GM12878 (cell line): ENCODE data around the gene FRYL. TPM values are rescaled to one million over a fixed set of nuclear protein-coding genes. Genes with fewer than 3 reads are reported as not detected.

Source experiments
- ATAC-seq: fragments of 200-7000 bp; cut with Tn5 transposase; 3 replicates; pipeline ENCODE4 v1.9.1; 2020; ENCODE audit warnings: mild to moderate bottlenecking, moderate library complexity
- Bru-seq: library from RNA; stranded (reverse); fragments of 400-500 nt; gene quantifications from one replicate; lab custom pipeline; 2021; lab: Mats Ljungman, UMichigan
- BruChase-seq, 2 experiments: library from RNA; stranded (reverse); fragments of 400-500 nt; gene quantifications; one replicate each; lab custom pipeline; 2021; lab: Mats Ljungman, UMichigan
- BruUV-seq: library from RNA; stranded (reverse); fragments of 400-500 nt; replicated peaks from 2 replicates; lab custom pipeline; 2021; lab: Mats Ljungman, UMichigan
- CTCF ChIA-PET: fragments of 300-600 bp; sonication (Branson Sonifier 250); formaldehyde crosslinking; extraction: SDS; loops from one replicate; lab custom pipeline; 2021; ENCODE audit warnings: inconsistent platforms; lab: Yijun Ruan, JAX
- POLR2A ChIA-PET: fragments of 350-600 bp; formaldehyde crosslinking; extraction: SDS; loops from one replicate; lab custom pipeline; 2021; ENCODE audit warnings: inconsistent platforms; lab: Charles Lee
- RAD21 ChIA-PET: fragments of 300-600 bp; sonication (Branson Sonifier 250); formaldehyde crosslinking; loops from one replicate; lab custom pipeline; 2023; ENCODE audit warnings: antibody characterized with exemption; ENCODE audit not compliant: unreplicated experiment; lab: Charles Lee
- SMC1A ChIA-PET: fragments of 300-600 bp; sonication (Branson Sonifier 250); formaldehyde crosslinking; loops from one replicate; lab custom pipeline; 2023; ENCODE audit not compliant: unreplicated experiment, uncharacterized antibody; lab: Charles Lee
- DNase-seq: peaks from one replicate; pipeline ENCODE4 v3.0.0-alpha.2; 2011; ENCODE audit warnings: low read depth, low spot score
- FAIRE-seq: peaks from 3 replicates; lab custom pipeline; 2011; peaks lifted over from hg19 to GRCh38; lab: Jason Lieb, UNC
- H2AFZ ChIP-seq: 2 replicates; pipeline ENCODE4 v1.6.0; 2011; ENCODE audit warnings: low read depth, low read length, control low read depth; ENCODE audit not compliant: control insufficient read depth
- H3K27ac ChIP-seq: 2 replicates; pipeline ENCODE4 v1.5.1; 2011; ENCODE audit warnings: control low read depth; ENCODE audit not compliant: control insufficient read depth, insufficient read depth
- H3K27me3 ChIP-seq, 2 experiments: replicated peaks in 1 of 2; 2 replicates each; pipeline versions ENCODE4 v1.6.0 to v1.6.1; 2011; ENCODE audit warnings: low read length in 1 of 2; ENCODE audit not compliant: control insufficient read depth in 2 of 2, insufficient read depth in 2 of 2
- H3K36me3 ChIP-seq, 2 experiments: 2 replicates each; pipeline ENCODE4 v1.5.1; 2011; ENCODE audit warnings: low read length in 1 of 2; ENCODE audit not compliant: control insufficient read depth in 2 of 2, insufficient read depth in 2 of 2
- H3K4me1 ChIP-seq: 2 replicates; pipeline ENCODE4 v1.6.1; 2011; ENCODE audit warnings: mild to moderate bottlenecking, low read length, moderate library complexity, mixed read lengths; ENCODE audit not compliant: control insufficient read depth, insufficient read depth
- H3K4me2 ChIP-seq: 2 replicates; pipeline ENCODE4 v1.6.0; 2011; ENCODE audit warnings: control low read depth; ENCODE audit not compliant: control insufficient read depth, insufficient read depth
- H3K4me3 ChIP-seq: fragments of 200-600 bp; sonication (generic); 2 replicates; pipeline ENCODE4 v1.5.1; 2016
- H3K79me2 ChIP-seq: 2 replicates; pipeline ENCODE4 v1.6.0; 2011; ENCODE audit warnings: low read length; ENCODE audit not compliant: control insufficient read depth, insufficient read depth
- H3K9ac ChIP-seq: 2 replicates; pipeline ENCODE4 v1.8.0; 2011; ENCODE audit warnings: low read length, control low read depth, mixed read lengths; ENCODE audit not compliant: control insufficient read depth, insufficient read depth
- H3K9me3 ChIP-seq: replicated peaks from 3 replicates; pipeline ENCODE4 v1.5.1; 2011; ENCODE audit warnings: mild to moderate bottlenecking, low read length; ENCODE audit not compliant: control insufficient read depth, insufficient read depth
- H4K20me1 ChIP-seq: 2 replicates; pipeline ENCODE4 v1.6.0; 2011; ENCODE audit not compliant: control insufficient read depth, insufficient read depth
- CBFB ChIP-seq: IDR thresholded peaks from 2 replicates; pipeline ENCODE4 v1.6.1; 2016; ENCODE audit warnings: antibody characterized with exemption, low read depth
- EGR1 ChIP-seq, 2 experiments: IDR thresholded peaks; 1 replicate in 1 of 2; 2 replicates in 1 of 2; pipeline ENCODE4 v1.6.1; 2011 to 2012; ENCODE audit warnings: low read depth in 2 of 2, low read length in 2 of 2, borderline replicate concordance in 1 of 2, mild to moderate bottlenecking in 1 of 2, moderate library complexity in 1 of 2
- ETV6 ChIP-seq, 2 experiments: fragments of 450-650 bp in 1 of 2; IDR thresholded peaks in 1 of 2; conservative IDR thresholded peaks in 1 of 2; 2 replicates each; pipeline ENCODE4 v1.6.1; 2014; ENCODE audit warnings: antibody characterized with exemption in 1 of 2, borderline replicate concordance in 1 of 2, low read depth in 1 of 2, mild to moderate bottlenecking in 1 of 2, moderate library complexity in 1 of 2
- FOS ChIP-seq: IDR thresholded peaks from 3 replicates; pipeline ENCODE4 v1.6.1; 2011; ENCODE audit warnings: borderline replicate concordance; ENCODE audit not compliant: insufficient read length; ENCODE audit errors: extremely low read depth
- MYC ChIP-seq: IDR thresholded peaks from 2 replicates; pipeline ENCODE4 v1.6.1; 2011; ENCODE audit warnings: mild to moderate bottlenecking, low read length, moderate library complexity, inconsistent platforms; ENCODE audit not compliant: insufficient read depth, insufficient replicate concordance, insufficient read length, severe bottlenecking
- RBBP5 ChIP-seq: fragments of 200-600 bp; sonication (generic); conservative IDR thresholded peaks from 2 replicates; pipeline ENCODE4 v1.6.1; 2016
- RUNX3 ChIP-seq: IDR thresholded peaks from 2 replicates; pipeline ENCODE4 v1.6.1; 2012; ENCODE audit warnings: low read length, inconsistent platforms
- SMAD5 ChIP-seq: IDR thresholded peaks from 2 replicates; pipeline ENCODE4 v1.6.1; 2016; ENCODE audit warnings: antibody characterized with exemption, low read depth
- STAT1 ChIP-seq: fragments of 450-650 bp; conservative IDR thresholded peaks from 2 replicates; pipeline ENCODE4 v1.6.1; 2014; ENCODE audit warnings: antibody characterized with exemption, mild to moderate bottlenecking
- SUZ12 ChIP-seq: fragments of 200-600 bp; sonication (generic); IDR thresholded peaks from one replicate; pipeline ENCODE4 v1.6.1; 2018; ENCODE audit warnings: antibody characterized with exemption, mild to moderate bottlenecking; ENCODE audit not compliant: unreplicated experiment
- TBL1XR1 ChIP-seq: IDR thresholded peaks from 2 replicates; pipeline ENCODE4 v1.6.1; 2012; ENCODE audit warnings: low read depth, low read length, improper control_type of control experiment
- WGBS: methylation state at CpG from one replicate; pipeline ENCODE4 v1.1.6; 2016; ENCODE audit warnings: low lambda C conversion rate; ENCODE audit not compliant: insufficient replicate concordance, insufficient coverage; ENCODE audit errors: missing lambda C conversion rate; 5-methylcytosine and 5-hydroxymethylcytosine counted together
- in situ Hi-C: fragments of 300-500 bp; cut with MboI; formaldehyde crosslinking; loops from 9 replicates; pipeline ENCODE4 v1.14.3; 2018; ENCODE audit warnings: mixed read lengths
- intact Hi-C: fragments of 100-400 bp; cut with micrococcal nuclease; formaldehyde crosslinking; loops from one replicate; pipeline ENCODE4 v1.14.2; 2022; ENCODE audit not compliant: unreplicated experiment
- long read RNA-seq, 2 experiments: library from polyadenylated mRNA; unstranded; transcript quantifications; one replicate each; pipeline ENCODE4 v2.0.0, GENCODE V29; 2019 to 2020
- polyA minus RNA-seq, 3 experiments: library from RNA; depleted of rRNA, polyadenylated mRNA; stranded (reverse); fragments of >200 nt; gene quantifications; 2 replicates each; pipeline ENCODE4 v1.2.3, GENCODE V29; 2011
- polyA plus RNA-seq, 11 experiments: library from polyadenylated mRNA; depleted of rRNA in 4 of 11; unstranded in 6 of 11; stranded (reverse) in 5 of 11; fragments of >200 nt; fragmentation: Nextera tagmentation in 4 of 11; fragmentation: Illumina TruSeq in 1 of 11; extraction: Ambion mirVana in 4 of 11; extraction: Trizol in 1 of 11; gene quantifications; 1 replicate in 1 of 11; 2 replicates in 10 of 11; pipeline versions ENCODE4 v1.2.1 to v1.2.3, GENCODE V29; 2011 to 2016; ENCODE audit warnings: inconsistent platforms in 2 of 11, missing spikeins in 2 of 11, low read depth in 1 of 11
- total RNA-seq, 4 experiments: library from RNA; depleted of rRNA in 3 of 4; stranded (reverse); fragments of >200 nt in 3 of 4; fragmentation: Illumina TruSeq in 1 of 4; extraction: Trizol in 1 of 4; gene quantifications; 2 replicates each; pipeline versions ENCODE4 v1.2.1 to v1.2.3, GENCODE V29; 2013 to 2021
- TF ChIP-seq, protein P1 (sequence below): IDR thresholded peaks from 2 replicates; pipeline ENCODE4 v1.6.1; 2011; ENCODE audit warnings: low read depth, low read length, improper control_type of control experiment, borderline replicate concordance
- TF ChIP-seq, protein P2 (sequence below): fragments of 450-650 bp; formaldehyde crosslinking; IDR thresholded peaks from 2 replicates; pipeline ENCODE4 v1.4.0; 2022; ENCODE audit warnings: mild to moderate bottlenecking, moderate library complexity

FRYL gene
- total RNA-seq (2013; cell fraction: nucleolus; rRNA removed): 290 and 300 TPM in 2 replicates
- total RNA-seq (2014; rRNA removed) (44.3 and 54.1 TPM in 2 replicates), total RNA-seq (2014; rRNA removed; fragmentation: Illumina TruSeq; extraction: Trizol) (50.6 and 53.6 TPM in 2 replicates), total RNA-seq (2021) (40.9 and 48.4 TPM in 2 replicates), polyA plus RNA-seq (2011; rRNA removed) (42.5 and 57.4 TPM in 2 replicates), polyA plus RNA-seq (2014; fragmentation: Illumina TruSeq; extraction: Trizol) (27.0 and 31.0 TPM in 2 replicates), polyA plus RNA-seq (2014; fragmentation: Nextera tagmentation; extraction: Ambion mirVana) (10 to 100 TPM; 10.3 to 12.6 TPM), polyA plus RNA-seq (2014; rRNA removed) (23.0 and 23.8 TPM in 2 replicates), polyA plus RNA-seq (2016; fragmentation: Nextera tagmentation; extraction: Ambion mirVana) (10 to 100 TPM; 28.4 to 29.0 TPM), polyA minus RNA-seq (2011; rRNA and poly(A)+ RNA removed) (128 and 172 TPM in 2 replicates), Bru-seq, nascent RNA (percentile 82 among the genes with signal in this experiment), BruChase-seq, experiment 1, labeled RNA remaining after a 6-hour chase (percentile 79 among the genes with signal in this experiment), BruChase-seq, experiment 2, labeled RNA remaining after a 2-hour chase (percentile 82 among the genes with signal in this experiment)
- 9.6 TPM for polyA plus RNA-seq (2011; ENCODE audit: low read depth)
- 15.4 and 21.6 TPM in 2 replicates for polyA plus RNA-seq (2011; cell fraction: cytosol; rRNA removed)
- polyA plus RNA-seq (2011; cell fraction: nucleus; rRNA removed): 51.3 and 52.6 TPM in 2 replicates
- 14.6 and 20.4 TPM in 2 replicates for polyA plus RNA-seq (2012)
- polyA minus RNA-seq (2011; cell fraction: cytosol; rRNA and poly(A)+ RNA removed): 36.4 and 41.7 TPM in 2 replicates
- polyA minus RNA-seq (2011; cell fraction: nucleus; rRNA and poly(A)+ RNA removed): 164 and 223 TPM in 2 replicates
- long read RNA-seq, experiment 1, partial matches to known transcripts: 0 of 2 reads
- long read RNA-seq, experiment 1, other reads (novel, unspliced or antisense): 2 of 2 reads
- long read RNA-seq, experiment 2, partial matches to known transcripts: 29 of 41 reads
- long read RNA-seq, experiment 2, other reads (novel, unspliced or antisense): 12 of 41 reads

DNA sequence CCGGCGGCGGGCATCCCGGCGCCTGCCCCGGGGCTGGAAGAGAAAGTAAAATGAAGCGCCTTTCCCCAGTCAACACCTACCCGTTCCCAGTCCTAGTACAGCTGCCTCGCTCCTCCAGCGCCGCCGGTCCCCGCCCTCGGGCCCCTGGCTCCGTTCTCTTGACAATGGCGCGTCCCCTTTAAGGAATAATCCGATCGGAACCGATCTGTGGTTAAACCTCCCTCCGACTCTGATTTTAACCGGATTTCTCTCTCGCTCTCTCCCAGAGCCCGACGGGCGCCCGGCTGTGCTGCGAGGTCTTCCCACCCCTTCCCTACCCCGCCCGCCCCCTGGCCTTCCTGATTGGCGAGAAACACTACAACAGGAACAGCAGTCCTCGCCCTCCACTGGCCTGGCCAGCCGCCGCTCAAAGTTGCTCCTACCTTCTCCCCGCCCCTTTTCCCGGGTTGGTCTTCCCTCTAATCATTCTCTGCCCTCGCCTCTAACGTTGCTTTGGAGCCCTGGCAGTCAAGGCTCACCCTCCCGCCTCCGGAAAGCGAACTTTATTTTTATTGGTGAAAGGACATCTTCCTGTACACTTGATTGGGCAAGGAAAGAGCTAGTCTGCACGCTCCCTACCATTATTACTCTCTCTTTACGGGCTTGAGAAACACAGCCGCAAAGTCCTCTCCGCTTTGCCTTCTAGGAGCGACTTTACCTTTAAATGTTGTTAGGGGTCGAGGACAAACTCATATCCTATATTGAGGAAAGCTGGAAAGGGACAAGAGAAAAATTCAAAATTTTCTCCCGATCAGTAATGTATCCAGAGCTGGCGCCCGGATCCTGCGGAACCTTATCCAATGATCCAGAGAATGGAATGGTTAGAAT, at the start of gene FRYL:
Gene FRYL (minus strand): TSS at position 282 of the 867 bp plus-strand sequence. CDS start 145,869 bp downstream, outside the sequence.
- Histone ChIP-seq H3K36me3 (no peaks in the 10 kb centered on the region), H2AFZ (peak within 1 kb of the TSS; percentile 69), H3K4me3 (peak within 1 kb of the TSS; percentile 97), H3K9me3 (no peaks in the 10 kb centered on the region), H3K4me2 (peak within 1 kb of the TSS; percentile 86), H3K4me1 (0 out of 2 replicates have a peak, but pooled peaks cover 2% of the 10 kb centered on the region), H3K9ac (peak within 1 kb of the TSS; percentile 98), H3K79me2 (peaks cover 47% of the 10 kb centered on the region), H3K27ac (peak within 1 kb of the TSS; percentile 97), H4K20me1 (no peaks in the 10 kb centered on the region), H3K27me3 (no peaks in the 10 kb centered on the region)
- FAIRE-seq (peak; percentile 98), DNase-seq (peak; percentile 99), ATAC-seq (peak; percentile 88)
- in situ Hi-C loops: no loop called here
- SMC1A ChIA-PET: interaction anchor here (0.7 to 2.5 kb wide), 20 partner anchors 10 to 223 kb away, joined by 3 to 9 read pairs (median 3); partner anchors contain the start of gene OCIAD2
- 1% methylated on average over 48 of the region's 51 CpGs for WGBS
- BruUV-seq: no TSS peak
- POLR2A ChIA-PET: interaction anchor here (0.6 to 1.4 kb wide), 10 partner anchors 10 to 571 kb away, joined by 3 to 7 read pairs (median 4); no protein-coding TSS in a partner anchor
- CTCF ChIA-PET: interaction anchor here (0.6 to 5.9 kb wide), 12 partner anchors 9 to 229 kb away, joined by 3 to 38 read pairs (median 3); partner anchors contain the start of genes OCIAD1 and OCIAD2
- RAD21 ChIA-PET: interaction anchor here (0.6 to 3.8 kb wide), 15 partner anchors 10 to 157 kb away, joined by 3 to 12 read pairs (median 4); partner anchors contain the start of gene OCIAD1
- intact Hi-C loops: loop anchor here (1.0 to 5.0 kb wide), 6 partner anchors 51 to 203 kb away; partner anchors contain the start of genes OCIAD1 and OCIAD2
- TF ChIP-seq ETV6 (conservative IDR thresholded peaks at IDR 0.05 in 1 of 2, IDR thresholded peaks at IDR 0.05 in 1 of 2; ENCODE audit: borderline replicate concordance in 1 of 2, low read depth in 1 of 2) (no peak), SMAD5 (peak; percentile 54; the same call in 1 of the 2 replicates), TBL1XR1 (no peak), STAT1 (no peak), RBBP5 (peak; percentile 90; the same call in 1 of the 2 replicates), MYC (no peak), CBFB (peak; percentile 28; the same call in 1 of the 2 replicates), EGR1 (IDR thresholded peaks at IDR 0.05; ENCODE audit: borderline replicate concordance in 1 of 2, low read depth in 2 of 2, low read length in 2 of 2) (no peak), SUZ12 (no peak), RUNX3 (peak; percentile 80), FOS (peak; percentile 79)
- TF ChIP-seq, protein P1, sequence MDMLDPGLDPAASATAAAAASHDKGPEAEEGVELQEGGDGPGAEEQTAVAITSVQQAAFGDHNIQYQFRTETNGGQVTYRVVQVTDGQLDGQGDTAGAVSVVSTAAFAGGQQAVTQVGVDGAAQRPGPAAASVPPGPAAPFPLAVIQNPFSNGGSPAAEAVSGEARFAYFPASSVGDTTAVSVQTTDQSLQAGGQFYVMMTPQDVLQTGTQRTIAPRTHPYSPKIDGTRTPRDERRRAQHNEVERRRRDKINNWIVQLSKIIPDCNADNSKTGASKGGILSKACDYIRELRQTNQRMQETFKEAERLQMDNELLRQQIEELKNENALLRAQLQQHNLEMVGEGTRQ: no peak
- TF ChIP-seq, protein P2, sequence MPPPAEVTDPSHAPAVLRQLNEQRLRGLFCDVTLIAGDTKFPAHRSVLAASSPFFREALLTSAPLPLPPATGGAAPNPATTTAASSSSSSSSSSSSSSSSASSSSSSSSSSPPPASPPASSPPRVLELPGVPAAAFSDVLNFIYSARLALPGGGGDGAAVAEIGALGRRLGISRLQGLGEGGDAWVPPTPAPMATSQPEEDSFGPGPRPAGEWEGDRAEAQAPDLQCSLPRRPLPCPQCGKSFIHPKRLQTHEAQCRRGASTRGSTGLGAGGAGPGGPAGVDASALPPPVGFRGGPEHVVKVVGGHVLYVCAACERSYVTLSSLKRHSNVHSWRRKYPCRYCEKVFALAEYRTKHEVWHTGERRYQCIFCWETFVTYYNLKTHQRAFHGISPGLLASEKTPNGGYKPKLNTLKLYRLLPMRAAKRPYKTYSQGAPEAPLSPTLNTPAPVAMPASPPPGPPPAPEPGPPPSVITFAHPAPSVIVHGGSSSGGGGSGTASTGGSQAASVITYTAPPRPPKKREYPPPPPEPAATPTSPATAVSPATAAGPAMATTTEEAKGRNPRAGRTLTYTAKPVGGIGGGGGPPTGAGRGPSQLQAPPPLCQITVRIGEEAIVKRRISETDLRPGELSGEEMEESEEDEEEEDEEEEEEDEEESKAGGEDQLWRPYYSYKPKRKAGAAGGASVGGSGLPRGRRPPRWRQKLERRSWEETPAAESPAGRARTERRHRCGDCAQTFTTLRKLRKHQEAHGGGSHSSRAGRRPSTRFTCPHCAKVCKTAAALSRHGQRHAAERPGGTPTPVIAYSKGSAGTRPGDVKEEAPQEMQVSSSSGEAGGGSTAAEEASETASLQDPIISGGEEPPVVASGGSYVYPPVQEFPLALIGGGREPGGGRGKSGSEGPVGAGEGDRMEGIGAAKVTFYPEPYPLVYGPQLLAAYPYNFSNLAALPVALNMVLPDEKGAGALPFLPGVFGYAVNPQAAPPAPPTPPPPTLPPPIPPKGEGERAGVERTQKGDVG: no peak
